Astrocyte of the hippocampus (primary cell): ENCODE results near the gene VSIG10L.

Source experiments
- DNase-seq: peaks from one replicate; pipeline ENCODE4 v3.0.0; 2011; ENCODE audit warnings: low read depth, low spot score

VSIG10L gene

DNA sequence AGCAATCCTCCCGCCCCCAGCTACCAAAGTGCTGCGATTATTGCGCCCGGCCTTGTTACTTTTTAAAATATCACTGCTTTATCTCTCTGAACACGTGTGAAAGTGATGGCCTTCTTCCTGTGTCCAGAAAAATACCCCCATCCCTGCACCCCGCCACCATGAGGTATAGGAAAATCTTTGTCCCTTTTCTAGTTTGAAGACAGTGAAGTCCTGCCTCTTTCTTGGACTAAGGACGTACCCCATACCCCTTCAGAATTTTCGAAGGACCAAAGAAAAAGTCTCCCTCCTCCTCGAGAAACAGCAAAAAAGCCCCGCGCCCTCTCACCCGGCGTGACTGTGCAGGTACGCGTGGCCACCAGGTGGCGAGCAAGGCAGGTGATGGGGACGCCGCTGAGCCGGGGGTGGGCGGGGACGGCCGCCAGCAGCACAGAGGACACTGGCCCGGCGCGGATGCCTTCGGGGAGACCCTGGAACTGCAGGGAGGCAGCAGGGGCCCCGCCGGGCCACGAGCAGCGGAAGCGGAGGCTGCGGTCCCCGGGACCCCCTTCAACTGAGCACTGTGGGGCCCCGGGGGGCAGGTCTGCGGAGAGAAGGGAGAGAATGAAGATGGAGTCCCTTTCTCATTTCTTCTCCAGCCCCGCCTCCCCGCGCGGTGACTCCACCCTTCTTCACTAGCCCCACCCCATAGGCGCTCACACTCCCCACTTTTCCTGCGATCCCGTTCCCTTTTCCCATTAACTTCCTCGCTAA, 3.2 kb downstream of the VSIG10L start:
- peak; percentile 90 for DNase-seq

DNA sequence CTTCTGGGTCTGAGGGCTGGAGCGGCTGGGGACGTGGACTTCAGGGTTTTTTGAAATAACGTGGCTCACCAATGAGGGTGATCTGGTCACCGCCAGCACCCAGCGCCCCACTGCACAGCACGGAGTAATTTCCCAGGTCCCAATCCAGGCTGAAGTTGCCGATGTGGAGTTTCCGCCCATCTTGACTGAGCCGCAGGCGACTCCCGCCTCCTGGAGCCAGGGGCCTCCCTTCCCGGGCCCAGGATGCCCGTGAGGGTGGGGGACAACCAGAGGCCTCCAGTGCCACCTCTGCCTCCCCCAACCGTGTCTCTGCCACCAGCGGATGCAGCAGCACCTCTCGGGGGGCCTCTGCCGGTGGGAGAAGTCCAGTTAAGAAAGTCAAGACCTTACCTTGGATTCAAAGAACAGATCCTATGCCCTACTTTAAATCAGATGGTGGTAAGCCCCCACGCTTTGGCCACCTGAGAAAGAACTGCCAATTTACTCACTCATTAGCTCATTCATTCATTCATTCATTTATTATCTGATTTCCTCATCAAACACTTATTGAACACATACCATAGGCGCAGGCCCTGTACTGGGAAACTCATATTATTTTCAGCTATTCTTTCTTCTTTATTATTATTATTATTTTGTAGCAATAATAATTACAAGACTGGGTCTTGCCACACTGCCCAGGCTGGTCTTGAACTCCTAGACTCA, 3.9 kb downstream of the VSIG10L start:
- no peak for DNase-seq

DNA sequence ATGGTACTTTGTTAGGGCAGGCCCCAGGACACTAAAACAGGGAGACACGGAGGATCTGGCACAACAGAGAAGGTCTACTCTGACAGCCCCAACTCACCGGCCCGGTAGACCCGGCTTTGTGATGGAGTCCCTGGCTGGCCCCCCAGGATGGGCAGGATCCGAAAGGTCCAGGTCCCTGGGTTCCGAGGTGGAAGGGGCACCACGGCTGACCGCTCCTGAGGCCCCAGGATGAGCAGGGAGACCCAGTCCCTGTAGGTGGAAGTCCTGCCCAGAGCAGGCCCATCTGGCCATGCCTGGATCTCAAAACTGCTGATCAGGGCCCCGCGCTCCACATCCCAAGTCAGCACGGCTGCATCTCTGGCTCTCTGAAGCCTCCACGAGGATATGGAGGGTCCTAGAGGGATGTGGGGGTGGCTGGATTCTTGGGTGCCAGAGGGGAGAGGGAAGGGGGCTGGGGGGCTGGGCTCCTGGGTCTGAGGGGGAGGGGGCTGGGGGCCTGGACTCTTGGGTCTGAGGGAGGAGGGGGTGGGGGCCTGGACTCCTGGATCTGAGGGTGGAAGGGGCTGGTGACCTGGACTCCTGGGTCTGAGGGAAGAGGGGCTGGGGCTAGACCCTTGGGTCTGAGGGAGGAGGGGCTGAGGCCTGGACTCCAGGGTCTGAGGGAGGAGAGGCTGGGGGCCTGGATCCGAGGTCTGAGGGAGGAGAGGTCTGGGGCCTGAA, 4.6 kb downstream of the VSIG10L start:
- no peak for DNase-seq

DNA sequence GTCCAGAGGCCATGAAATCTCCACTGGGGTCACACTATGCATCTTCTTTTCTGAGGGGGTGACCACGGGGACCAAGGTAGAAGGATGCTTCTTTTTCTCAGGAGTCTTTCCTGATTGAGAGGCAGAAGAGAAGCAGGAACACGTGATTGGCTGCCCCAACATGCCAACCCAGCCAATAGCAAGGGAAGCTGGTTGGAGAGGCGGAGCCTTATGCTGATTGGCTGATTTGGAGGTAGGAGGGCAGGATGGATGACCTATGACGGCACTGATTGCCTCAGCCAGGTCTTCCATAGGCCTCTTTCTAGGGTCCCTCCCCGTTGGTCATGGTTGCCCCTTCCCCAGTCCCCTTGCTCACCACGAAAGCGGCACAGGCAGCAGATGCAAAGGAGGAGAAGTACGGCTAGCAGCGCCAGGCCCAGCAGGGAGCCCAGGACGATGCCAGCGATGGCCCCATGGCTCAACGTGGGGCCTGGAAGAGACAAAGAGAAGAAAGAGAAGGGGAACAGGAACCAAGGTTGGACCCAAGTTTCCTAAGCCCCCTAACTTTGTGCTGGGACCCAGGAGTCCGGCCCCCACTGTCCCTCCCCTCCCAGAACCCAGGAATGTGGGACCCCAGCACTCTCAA, 8.0 kb downstream of the VSIG10L start:
- DNase-seq: no peak

DNA sequence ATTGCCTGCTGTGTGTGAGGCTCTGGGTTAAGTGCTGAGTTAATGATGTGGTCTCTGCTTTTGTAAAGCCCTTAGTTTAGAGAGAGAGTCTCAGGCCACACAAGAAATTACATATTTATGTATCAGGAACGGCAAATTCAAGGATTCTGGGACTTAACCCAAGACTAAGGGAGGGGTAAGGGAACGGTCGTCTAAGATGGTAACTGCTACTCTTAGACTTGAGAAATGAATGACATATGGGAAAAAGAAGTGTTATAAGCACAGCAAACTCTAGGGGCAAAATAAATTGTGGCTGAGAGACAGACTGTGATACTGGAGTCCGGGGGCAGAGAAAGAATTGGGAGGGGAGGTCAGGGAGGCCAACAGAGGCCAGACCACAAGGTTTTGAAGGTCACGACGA, 10.2 kb downstream of the VSIG10L start:
- DNase-seq: no peak

DNA sequence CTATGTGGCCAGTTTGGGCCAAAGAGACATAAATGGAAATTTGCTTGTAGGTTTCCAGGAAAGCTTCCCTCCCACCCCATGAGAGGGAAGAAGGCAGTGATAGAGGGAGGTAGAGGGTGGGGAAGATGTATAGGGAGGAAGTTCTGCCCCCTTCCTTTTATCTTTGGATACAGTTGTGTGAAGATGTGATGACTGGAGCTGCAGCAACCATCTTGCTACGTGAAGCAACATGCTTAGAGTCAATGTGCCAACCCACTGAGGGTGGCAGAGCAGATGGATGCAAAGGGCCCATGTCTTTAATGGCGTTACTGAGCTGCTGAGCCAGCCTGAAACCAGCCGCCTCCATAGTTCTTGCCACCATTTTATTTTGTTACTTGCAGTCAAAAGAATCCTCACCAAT, 10.7 kb downstream of the VSIG10L start:
- no peak for DNase-seq

DNA sequence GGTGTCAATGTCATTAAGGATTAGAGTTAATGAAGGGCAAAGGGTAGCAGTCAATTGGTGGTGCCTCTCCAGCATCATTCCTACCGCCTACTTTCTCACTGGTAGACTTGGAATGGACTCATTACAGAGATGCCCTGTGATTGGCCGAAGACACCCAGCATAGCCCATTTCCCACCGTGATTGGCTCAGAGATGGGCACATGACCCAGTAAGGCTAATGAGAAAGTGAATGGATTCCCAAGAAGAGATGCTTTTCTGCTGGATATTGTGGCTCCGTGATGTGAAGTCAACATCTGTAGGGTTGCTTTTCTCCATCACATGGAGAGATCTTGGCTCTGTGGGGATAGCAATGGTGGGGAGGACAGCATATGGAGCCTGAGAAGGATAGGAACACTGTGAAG, 11.6 kb downstream of the VSIG10L start:
- DNase-seq: no peak

DNA sequence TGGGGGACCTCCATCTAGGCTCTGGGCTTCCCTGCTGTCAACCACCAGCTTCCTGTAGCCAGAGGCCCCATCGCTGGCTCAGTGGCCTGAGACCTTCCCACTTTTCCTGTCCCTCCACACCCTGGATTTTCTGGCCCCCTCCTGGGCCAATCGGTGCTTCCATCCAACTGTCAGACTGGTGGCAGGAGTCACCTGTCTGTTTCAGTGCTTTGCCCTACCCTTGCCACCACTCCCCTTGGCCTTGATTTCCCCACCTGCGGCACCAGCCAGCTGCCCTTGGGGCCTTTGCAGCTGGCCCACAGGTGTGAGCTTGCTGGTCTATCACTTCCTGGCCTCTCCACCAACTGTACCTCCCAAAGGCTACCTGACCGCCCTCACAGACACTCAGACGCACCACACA, 12.5 kb downstream of the VSIG10L start:
- DNase-seq: no peak

DNA sequence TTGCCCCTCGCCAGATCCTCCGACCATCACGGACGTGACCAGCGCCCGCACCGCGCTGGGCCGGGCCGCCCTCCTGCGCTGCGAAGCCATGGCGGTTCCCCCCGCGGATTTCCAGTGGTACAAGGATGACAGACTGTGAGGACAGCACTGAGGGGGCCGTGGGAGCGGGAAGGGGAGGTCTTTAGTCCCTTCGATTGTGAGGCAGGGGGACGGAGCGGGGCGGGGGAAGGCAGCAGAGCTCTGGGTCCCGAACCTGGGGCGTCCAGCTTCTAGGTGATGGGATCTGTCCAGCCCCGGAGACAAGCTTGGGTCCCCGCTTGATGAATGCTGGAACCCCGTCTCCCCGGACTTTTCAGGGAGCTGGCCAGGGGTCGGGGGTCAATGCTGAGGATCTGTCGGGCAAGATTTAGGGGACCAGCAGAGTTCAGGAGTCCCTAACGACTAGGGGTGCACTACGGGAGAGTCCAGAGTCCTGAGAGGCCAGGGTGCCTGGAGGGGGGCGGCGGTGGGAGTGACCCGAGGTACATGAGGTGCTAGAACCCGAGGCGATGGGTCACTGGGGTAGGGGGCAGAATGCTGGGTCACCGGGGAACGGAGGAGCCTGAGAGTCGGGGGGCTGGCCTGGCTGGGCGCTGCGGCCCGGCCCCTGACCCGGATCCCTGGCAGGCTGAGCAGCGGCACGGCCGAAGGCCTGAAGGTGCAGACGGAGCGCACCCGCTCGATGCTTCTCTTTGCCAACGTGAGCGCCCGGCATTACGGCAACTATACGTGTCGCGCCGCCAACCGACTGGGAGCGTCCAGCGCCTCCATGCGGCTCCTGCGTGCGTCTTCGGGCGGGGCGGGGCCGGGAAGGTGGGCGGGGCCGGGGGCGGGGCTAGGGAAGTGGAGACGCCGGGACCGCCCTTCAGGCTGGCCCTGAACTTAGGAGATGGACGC, 14.6 kb downstream of the VSIG10L start:
- peak; percentile 29 for DNase-seq

DNA sequence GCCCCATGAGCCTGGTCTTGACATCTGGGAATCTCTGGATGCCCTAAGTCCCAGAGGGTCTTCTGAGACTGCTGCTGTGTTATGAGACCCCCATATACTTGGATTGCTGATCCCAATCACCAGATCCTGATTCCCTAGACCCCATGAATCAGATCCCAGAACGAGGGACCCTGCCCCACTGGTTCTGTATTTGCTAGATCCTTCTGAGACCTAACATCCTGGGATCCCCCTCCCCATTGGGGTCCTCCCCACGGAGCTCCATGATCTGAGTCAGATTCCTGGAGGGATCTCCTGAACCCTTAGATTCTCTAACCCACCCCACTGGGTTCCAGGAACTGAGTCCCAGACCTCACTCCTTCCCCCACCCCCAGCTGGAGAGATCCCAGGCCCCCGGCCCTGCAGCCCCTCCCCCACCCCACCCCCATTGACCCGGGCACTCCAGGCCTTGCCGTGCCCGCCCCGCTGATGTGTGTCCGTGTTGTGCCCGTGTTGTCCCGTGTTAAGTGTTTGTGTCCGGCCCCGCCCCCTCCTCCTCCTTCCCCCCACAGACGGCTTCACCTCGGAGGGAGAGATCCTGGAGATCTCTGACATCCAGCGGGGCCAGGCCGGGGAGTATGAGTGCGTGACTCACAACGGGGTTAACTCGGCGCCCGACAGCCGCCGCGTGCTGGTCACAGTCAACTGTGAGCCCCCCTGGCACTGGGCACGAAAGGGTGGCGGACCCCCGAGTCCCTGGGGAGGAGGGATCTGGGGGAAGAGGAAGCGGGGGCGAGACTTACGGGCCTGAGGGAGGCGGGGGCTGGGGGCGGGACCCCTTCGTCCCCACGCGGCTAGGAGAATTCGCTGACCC, 15.5 kb downstream of the VSIG10L start:
- no peak for DNase-seq

DNA sequence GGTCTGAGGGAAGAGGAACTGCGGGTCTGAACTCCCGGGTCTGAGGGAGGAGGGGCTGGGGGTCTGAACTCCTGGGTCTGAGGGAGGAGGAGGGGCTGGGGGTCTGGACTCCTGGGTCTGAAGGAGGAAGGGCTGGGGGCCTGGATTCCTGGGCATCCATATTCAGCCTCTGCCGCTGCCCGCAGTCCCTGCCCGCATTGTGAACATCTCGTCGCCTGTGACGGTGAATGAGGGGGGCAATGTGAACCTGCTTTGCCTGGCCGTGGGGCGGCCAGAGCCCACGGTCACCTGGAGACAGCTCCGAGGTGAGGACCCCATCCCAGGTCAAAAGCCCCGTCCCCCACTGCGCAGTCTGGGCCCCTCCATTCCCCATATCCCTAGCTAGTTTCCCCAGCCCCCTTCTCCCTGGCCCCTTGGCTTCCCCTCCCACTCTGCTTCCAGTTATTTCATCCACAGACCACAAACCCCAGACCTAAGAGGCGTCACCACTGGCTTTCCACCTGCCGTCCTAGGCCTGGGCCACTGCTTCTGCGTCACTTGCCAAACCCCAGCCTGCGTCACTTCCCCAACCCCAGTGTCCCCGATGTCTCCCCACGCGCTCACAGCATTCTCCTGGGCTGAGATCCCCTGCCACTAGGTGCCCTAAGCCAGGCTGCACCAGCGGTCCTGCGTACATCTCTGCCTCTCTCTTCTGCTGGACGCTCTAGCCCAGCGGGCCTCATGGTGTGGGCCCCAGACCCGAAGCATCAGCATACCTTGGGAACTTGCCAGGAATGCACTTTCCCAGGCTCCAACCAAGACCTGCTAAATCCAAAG, 16.6 kb downstream of the VSIG10L start:
- no peak for DNase-seq

DNA sequence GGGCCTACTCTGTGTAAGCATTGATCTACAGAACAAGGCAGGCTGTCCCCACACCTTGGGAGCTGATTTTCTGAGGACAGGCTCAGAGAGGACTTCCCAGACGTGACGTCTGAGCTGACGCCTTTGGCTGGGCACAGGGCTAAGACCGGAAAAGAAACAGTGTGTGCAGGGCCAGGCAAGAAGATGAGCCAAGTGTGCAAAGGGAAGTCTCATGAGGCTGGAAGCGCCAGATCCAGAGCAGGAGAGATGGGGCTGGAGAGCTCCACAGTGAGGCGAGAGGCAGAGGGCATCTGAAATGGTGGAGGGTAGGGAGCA, 17.8 kb downstream of the VSIG10L start:
- no peak for DNase-seq

DNA sequence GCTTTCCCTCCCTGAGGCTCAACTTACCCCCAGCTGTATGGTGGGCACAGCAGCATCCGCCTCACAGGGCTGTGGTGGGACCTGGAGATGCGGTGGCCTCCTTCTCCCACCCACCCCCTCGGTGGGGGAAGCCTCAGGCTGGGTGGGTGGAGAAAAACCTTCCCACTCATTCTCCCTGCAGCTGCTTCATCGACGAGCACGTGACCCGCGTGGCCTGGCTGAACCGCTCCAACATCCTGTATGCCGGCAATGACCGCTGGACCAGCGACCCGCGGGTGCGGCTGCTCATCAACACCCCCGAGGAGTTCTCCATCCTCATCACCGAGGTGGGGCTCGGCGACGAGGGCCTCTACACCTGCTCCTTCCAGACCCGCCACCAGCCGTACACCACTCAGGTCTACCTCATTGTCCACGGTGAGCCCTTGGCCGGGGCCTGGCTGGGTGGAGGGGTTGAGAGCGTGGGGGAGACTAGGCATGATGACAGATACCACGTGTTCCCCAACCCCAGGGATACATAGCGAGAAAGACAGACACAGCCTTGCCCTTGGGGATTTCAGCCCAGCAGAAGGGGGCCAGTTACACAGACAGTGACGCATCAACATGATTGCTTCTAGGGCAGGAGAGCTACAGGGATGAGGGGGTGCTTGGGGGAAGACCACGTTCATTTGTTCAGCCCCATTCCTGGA, 18.3 kb downstream of the VSIG10L start:
- DNase-seq: no peak

DNA sequence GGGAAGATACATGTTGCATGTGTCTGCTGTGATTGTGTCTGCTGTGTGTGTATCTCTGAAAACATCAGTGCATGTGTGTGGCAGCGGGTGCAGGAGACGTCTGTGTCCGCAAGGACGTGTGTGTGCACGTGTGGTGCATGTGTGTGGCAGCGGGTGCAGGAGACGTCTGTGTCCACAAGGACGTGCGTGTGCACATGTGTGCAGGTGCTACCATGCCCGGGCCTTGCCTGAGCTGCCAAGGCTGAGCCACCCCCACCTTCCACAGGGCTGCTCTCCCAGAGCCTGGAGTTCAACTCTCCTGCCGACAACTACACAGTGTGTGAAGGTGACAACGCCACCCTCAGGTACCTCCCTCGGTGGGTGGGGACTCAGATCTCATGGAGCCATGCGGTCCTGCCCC, 20.1 kb downstream of the VSIG10L start:
- no peak for DNase-seq

DNA sequence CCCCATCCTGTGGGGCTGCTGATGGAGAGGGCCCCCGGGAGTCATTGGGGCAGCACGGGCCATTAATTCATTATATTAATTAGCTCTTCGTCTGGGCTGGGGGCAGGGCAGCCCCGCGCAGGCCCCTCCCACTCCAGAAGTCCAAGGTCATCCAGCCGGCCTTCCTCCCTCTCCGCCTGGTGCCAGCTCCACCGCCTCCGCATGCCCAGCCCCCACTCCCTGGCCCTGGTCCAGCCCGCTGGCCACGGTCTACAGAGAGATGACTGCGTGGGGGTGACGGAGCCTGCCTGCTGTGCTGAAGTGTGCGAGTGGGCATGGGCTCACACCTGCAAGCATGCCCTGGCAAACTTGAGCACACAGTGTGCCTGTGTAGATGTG, 21.7 kb downstream of the VSIG10L start:
- no peak for DNase-seq

DNA sequence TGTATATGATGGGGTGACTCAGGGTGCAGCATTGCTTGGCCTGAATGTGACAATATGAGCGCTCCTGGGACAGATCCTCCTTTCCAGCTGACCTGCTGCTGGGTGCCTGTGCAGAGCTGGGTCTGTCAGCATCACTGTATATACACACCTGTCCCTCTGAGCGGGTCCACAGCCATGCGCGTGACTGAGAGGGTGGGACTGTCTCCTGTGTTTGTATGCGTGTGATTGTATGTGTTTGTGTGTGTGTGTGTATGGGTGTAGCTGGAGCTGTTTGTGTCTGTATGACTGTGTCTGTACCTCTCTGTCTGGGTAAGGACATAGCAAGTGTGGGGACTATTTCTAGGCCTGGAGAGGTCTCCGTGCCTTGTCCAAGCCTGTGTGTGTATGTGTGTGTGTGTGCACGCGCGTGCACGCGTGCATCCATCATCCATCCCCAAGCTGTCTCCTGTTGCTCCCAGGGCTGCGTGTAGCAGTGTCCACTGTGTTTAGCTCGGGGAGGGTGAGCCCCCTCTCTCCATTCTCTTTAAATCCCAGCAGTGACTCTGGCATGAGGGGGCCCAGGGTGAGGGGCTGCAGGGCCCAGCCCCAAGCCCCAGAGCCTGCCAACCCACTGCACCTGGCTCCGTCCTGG, 22.2 kb downstream of the VSIG10L start:
- DNase-seq: no peak

DNA sequence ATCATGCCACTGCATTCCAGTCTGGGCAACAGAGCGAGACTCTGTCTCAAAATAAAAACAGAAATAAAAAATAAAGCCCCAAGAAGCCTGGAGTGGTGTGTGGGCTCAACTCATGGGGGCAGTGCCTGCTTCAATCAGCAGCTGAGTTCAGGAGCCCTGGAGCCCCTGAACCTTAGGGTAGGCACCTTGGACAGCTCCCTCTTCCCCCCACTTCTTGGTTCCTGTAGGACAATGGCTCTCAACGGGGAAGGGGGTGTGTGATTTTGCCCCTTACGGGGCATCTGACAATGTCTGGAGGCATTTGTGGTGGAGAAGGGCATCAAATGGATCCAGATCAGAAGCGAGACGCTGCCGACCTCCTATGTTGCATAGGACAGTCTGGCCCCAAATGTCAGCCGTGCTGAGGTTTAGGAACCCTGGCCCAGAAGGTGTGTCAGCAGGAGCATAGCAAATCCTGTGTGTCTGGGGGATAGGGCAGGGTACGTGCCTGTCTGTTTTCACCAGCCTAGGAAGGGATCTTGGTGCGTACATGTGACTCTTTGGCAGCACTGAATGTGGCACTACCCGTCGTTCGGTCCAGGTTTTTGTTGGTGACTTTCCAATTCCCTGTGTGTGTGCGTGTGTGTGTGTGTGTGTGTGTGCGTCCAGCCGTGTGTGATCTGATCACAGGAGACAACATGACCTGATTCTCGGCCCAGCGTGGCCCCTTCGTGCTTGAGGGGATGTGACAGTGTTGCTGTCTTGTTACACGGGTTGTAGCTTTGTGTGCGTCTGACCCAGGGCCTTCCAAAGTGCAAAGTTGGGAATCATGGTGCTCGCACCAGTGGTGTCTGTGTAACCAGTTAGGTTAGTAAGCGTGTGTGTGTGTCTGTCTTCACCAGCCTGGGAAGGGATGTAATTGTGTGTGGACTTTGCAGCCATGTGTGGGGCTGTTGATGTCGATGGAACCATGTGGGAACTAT, 23.0 kb downstream of the VSIG10L start:
- no peak for DNase-seq
